Measurements from ENCODE around the gene SURF6. TPM values are rescaled to one million over a fixed set of nuclear protein-coding genes. Genes with fewer than 3 reads are reported as not detected.

The SURF6 gene
- total RNA-seq, 1 experiment from 2014 or later, result 56.3 TPM

DNA sequence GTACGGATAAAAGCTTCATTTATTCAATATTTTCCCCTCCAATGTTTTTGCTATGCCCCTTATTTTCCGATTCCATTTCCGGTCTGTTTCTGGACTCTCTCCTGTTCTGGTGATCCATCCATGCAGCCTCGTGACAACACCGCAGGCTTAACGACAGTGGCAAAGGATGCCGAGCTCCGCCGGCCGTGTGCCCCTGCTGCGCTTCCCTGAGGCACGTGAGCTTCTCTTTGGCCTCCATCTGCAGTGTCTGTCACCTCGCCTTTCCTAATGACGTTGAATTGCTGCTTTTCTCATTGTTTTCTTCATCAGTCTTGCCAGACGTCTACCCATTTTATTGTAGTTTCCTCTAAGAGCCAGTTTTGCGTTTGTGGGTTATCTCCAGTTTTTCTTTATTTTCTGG is 28.7 kb downstream of the SURF6 start:
- no peak overlapping the region for H3T11ph ChIP-seq (ENCODE audit: low read length)
- no peak for TF ChIP-seq CTCF (conservative IDR thresholded peaks at IDR 0.05)
- no peak overlapping the region for H3K4me3 Mint-ChIP-seq
- H3K56ac ChIP-seq (ENCODE audit: insufficient read length, low read depth, low read length), result no peak overlapping the region
- no peak overlapping the region for H3K23ac ChIP-seq (ENCODE audit: insufficient read length, low read depth, low read length)
- no peak overlapping the region for H3K4ac ChIP-seq (ENCODE audit: low read depth, low read length)
- H3K9me3 ChIP-seq (ENCODE audit: control insufficient read depth, low read depth, low read length), result no peaks in the 10 kb centered on the region
- H3K27me3 Mint-ChIP-seq (ENCODE audit: low read depth), result peaks cover 40% of the 10 kb centered on the region
- H3K9me3 Mint-ChIP-seq, result peaks cover 10 to 12% of the 10 kb centered on the region in 2 experiments
- H3K23me2 ChIP-seq (ENCODE audit: insufficient read length, low read depth, low read length, poor library complexity, severe bottlenecking), result no peaks in the 10 kb centered on the region
- H2AK5ac ChIP-seq (ENCODE audit: insufficient read length, low read length), result no peak overlapping the region
- no peaks in the 10 kb centered on the region for H3K79me1 ChIP-seq (ENCODE audit: insufficient read depth, low read depth, low read length, poor library complexity, severe bottlenecking)
- no CpG with 5 or more reads among the region's 16 CpGs for WGBS (ENCODE audit: extremely low coverage, insufficient read length, low lambda C conversion rate)
- H3K9ac ChIP-seq (ENCODE audit: extremely low read depth, insufficient read length, low read length), result no peak overlapping the region
- no peaks in the 10 kb centered on the region for H3K4me1 Mint-ChIP-seq
- H3K4me1 ChIP-seq (ENCODE audit: insufficient read depth, low read length), result no peaks in the 10 kb centered on the region
- H3K18ac ChIP-seq (ENCODE audit: insufficient read length, low read depth, low read length), result no peak overlapping the region
- peaks cover 9 to 10% (median 9%) of the 10 kb centered on the region in 3 experiments; a peak in 6 of 7 replicates for H3K36me3 Mint-ChIP-seq (ENCODE audit: insufficient read depth in 1 of 3, low read depth in 3 of 3)
- no peak overlapping the region for H3K14ac ChIP-seq (ENCODE audit: insufficient read depth, low read length)
- no peak overlapping the region for H2BK15ac ChIP-seq (ENCODE audit: low read depth, low read length)
- no peak overlapping the region for H3K4me2 ChIP-seq (ENCODE audit: insufficient read depth, insufficient read length, low read length)
- no peak overlapping the region for H3K27ac Mint-ChIP-seq
- no peaks in the 10 kb centered on the region for H3K27me3 ChIP-seq (ENCODE audit: insufficient read depth, low read length)
- H3K79me2 ChIP-seq (ENCODE audit: insufficient read depth, low read length), result no peaks in the 10 kb centered on the region
- no peak overlapping the region for H2BK20ac ChIP-seq (ENCODE audit: low read depth, low read length, poor library complexity, severe bottlenecking)
- no peak overlapping the region for H2BK12ac ChIP-seq (ENCODE audit: insufficient read length, low read depth, low read length)
- no peak overlapping the region for H2AFZ ChIP-seq (ENCODE audit: low read length)
- H4K8ac ChIP-seq (replicated peaks; ENCODE audit: insufficient read length, low read depth, low read length), result no peak overlapping the region
- no peak for DNase-seq
- no peak overlapping the region for H2BK120ac ChIP-seq (ENCODE audit: low read depth, low read length, poor library complexity, severe bottlenecking)
- no peak overlapping the region for H4K91ac ChIP-seq (ENCODE audit: insufficient read length, low read depth, low read length)
- no peak overlapping the region for H4K5ac ChIP-seq (ENCODE audit: insufficient read length, low read depth, low read length)
- H4K20me1 ChIP-seq (ENCODE audit: control insufficient read depth, insufficient read depth, insufficient read length), result no peaks in the 10 kb centered on the region
- no peak overlapping the region for H2BK5ac ChIP-seq (ENCODE audit: insufficient read length, low read length)
- no peak overlapping the region for H3K27ac ChIP-seq (ENCODE audit: insufficient read length, low read depth, low read length)

All from H9 (cell line).